Gastroesophageal sphincter (tissue), 3 donors: ENCODE results near the gene FOLR1.
"Not testable (repeated sequence)": the region's sequence is repeated elsewhere in the genome, so short reads cannot be mapped to it uniquely, and the experiment has no call there.

Experiments
- EP300 ChIP-seq: sonication (generic); formaldehyde crosslinking; IDR thresholded peaks from one replicate; pipeline ENCODE4 v1.6.1; 2017; ENCODE audit warnings: antibody characterized with exemption, mild to moderate bottlenecking
- TF ChIP-seq, protein P1 (sequence below), 4 experiments: fragments of 200-600 bp in 2 of 4; fragments of 450-650 bp in 2 of 4; sonication (generic) in 1 of 4; IDR thresholded peaks; one replicate each; pipeline ENCODE4 v1.5.1; 2017 to 2019; ENCODE audit warnings: antibody characterized with exemption in 4 of 4, mild to moderate bottlenecking in 2 of 4, moderate library complexity in 2 of 4

DNA sequence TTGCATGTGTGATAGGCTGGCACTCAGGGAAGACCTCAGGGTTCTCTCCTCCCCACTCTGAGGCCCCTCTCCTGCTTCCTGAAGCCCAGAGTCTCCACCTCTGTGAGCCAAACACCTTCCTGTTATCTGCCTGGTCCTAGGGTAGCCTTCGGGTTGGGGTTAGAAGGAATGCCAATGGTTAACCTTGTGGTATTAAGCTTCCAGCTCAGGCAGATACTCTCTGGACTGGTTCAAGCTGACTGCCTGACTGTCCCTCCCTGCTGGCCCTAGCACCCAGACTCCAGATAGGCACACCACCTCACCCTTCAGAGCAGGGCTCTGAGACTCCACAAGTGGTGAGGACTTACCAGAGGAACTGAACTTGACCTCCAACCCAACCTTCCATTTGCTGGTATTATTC lies 49.4 kb upstream of the FOLR1 start:
- TF ChIP-seq, protein P1, sequence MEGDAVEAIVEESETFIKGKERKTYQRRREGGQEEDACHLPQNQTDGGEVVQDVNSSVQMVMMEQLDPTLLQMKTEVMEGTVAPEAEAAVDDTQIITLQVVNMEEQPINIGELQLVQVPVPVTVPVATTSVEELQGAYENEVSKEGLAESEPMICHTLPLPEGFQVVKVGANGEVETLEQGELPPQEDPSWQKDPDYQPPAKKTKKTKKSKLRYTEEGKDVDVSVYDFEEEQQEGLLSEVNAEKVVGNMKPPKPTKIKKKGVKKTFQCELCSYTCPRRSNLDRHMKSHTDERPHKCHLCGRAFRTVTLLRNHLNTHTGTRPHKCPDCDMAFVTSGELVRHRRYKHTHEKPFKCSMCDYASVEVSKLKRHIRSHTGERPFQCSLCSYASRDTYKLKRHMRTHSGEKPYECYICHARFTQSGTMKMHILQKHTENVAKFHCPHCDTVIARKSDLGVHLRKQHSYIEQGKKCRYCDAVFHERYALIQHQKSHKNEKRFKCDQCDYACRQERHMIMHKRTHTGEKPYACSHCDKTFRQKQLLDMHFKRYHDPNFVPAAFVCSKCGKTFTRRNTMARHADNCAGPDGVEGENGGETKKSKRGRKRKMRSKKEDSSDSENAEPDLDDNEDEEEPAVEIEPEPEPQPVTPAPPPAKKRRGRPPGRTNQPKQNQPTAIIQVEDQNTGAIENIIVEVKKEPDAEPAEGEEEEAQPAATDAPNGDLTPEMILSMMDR (IDR thresholded peaks at IDR 0.05), result not testable (repeated sequence)
- TF ChIP-seq EP300, result not testable (repeated sequence)
